Mucosa of gallbladder (tissue), 1 donor: ENCODE results near the gene LMNTD2. TPM values are rescaled to one million over a fixed set of nuclear protein-coding genes. Genes with fewer than 3 reads are reported as not detected.
"Not testable (repeated sequence)": the region's sequence is repeated elsewhere in the genome, so short reads cannot be mapped to it uniquely, and the experiment has no call there.

ENCODE experiments used
- DNase-seq: peaks from one replicate; pipeline ENCODE4 v3.0.0-alpha.2; 2020; ENCODE audit warnings: low spot score
- total RNA-seq: library from RNA; stranded (reverse); gene quantifications from one replicate; pipeline ENCODE4 v1.2.1, GENCODE V29; 2021
- donor health status: DM: no; HTN: no; CAD: no.

The LMNTD2 gene
- total RNA-seq, 1 donor from 2014 or later, result 7.5 TPM

GRCh38 chr11:586376-587316 is 26.1 kb upstream of the LMNTD2 start:
- DNase-seq, result no peak

- DNase-seq, result no peak
These were observed 23.7 kb upstream of the LMNTD2 start for GRCh38 chr11:584287-584686.

- no peak for DNase-seq
These were observed 21.2 kb upstream of the LMNTD2 start for GRCh38 chr11:581752-582151.

- no peak for DNase-seq
These were observed 20.8 kb upstream of the LMNTD2 start for GRCh38 chr11:581342-581741.

- DNase-seq, result peak; percentile 50
These were observed 19.5 kb upstream of the LMNTD2 start for GRCh38 chr11:579830-580601.

GRCh38 chr11:578276-579035 is 17.9 kb upstream of the LMNTD2 start:
- no peak for DNase-seq

- DNase-seq, result no peak
These were observed 17.0 kb upstream of the LMNTD2 start for GRCh38 chr11:577611-577894.

GRCh38 chr11:576811-577610 is 16.5 kb upstream of the LMNTD2 start:
- no peak for DNase-seq

GRCh38 chr11:575996-576768 is 15.6 kb upstream of the LMNTD2 start, which contains the start of gene PHRF1:
Gene PHRF1, plus strand, starts transcription at chr11:576470. Its CDS starts 5,043 bp downstream, at chr11:581513.
- DNase-seq, result peak; percentile 96

GRCh38 chr11:575313-575995 is 14.9 kb upstream of the LMNTD2 start:
- DNase-seq, result no peak

GRCh38 chr11:574632-575312 is 14.2 kb upstream of the LMNTD2 start:
- DNase-seq, result no peak

- DNase-seq, result not testable (repeated sequence)
These were observed 13.6 kb upstream of the LMNTD2 start for GRCh38 chr11:574031-574570.

- no peak for DNase-seq
These were observed 12.7 kb upstream of the LMNTD2 start for GRCh38 chr11:573146-573759.

- no peak for DNase-seq
These were observed 11.3 kb upstream of the LMNTD2 start for GRCh38 chr11:571802-572185.

GRCh38 chr11:569158-569885 is 8.8 kb upstream of the LMNTD2 start:
- DNase-seq, result no peak

GRCh38 chr11:568306-569157 is 8.0 kb upstream of the LMNTD2 start:
- DNase-seq, result peak; percentile 94
